ENCODE results near the gene BABAM2. TPM values are rescaled to one million over a fixed set of nuclear protein-coding genes. Genes with fewer than 3 reads are reported as not detected.

BABAM2 gene
- total RNA-seq, 2 donors from 2014 or later = 46.8 to 59.7 TPM

- intact Hi-C loops (cut with DNase I) = no loop called here
- ATAC-seq = no peak
- no peak for DNase-seq
These were observed 148.2 kb downstream of the BABAM2 start for GRCh38 chr2:28038722-28039121.

- no peak for ATAC-seq
- DNase-seq = no peak
- intact Hi-C loops (cut with DNase I) = no loop called here
These were observed 155.3 kb downstream of the BABAM2 start for GRCh38 chr2:28045676-28046351.

DNA sequence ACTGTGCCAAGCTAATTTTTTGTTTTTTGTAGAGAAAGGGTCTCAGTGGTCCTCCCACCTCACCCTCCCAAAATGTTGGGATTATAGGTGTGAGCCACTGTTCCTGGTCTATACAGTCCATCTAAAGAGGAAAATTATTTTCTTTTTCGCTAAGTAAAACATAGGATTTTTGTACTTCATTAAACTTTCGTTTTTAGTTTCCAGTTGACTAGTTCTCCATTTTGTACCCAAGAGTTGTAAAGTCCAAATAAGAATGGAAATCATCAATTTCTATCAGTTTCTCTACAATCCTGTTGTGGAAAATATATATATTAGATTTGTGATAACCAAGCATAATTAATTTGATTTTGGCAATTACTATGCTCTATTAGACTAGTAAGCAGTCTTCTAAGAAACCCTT lies 156.4 kb downstream of the BABAM2 start:
- ATAC-seq = no peak
- DNase-seq = no peak
- intact Hi-C loops (cut with DNase I) = no loop called here

DNA sequence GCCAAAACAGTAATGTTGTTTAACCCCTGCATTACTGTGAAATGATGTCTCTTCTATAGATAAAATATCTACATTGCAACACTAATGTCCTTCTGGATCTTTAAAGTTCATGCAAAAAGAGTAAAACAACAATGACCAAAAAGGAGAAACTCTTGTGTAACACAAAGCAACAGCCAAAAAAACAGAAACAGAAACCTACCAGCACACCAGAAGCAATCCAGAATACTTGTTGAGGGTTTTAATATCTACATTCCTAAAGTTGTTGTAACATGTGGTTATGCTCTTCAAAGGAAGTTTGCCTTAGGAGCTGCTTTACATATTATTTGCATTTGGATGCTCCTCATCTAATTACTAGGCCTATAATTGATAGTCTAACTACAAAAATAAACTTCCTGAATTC lies 157.2 kb downstream of the BABAM2 start:
- DNase-seq = no peak
- peak in 1 of 2 donors; percentile 44 for ATAC-seq
- intact Hi-C loops (cut with DNase I) = no loop called here

- intact Hi-C loops (cut with DNase I) = no loop called here
- DNase-seq (no peak), ATAC-seq (no peak)
These were observed 157.8 kb downstream of the BABAM2 start for GRCh38 chr2:28048341-28048740.

GRCh38 chr2:28049416-28049815 lies 158.9 kb downstream of the BABAM2 start:
- DNase-seq = no peak
- intact Hi-C loops (cut with DNase I) = no loop called here
- ATAC-seq = no peak

DNA sequence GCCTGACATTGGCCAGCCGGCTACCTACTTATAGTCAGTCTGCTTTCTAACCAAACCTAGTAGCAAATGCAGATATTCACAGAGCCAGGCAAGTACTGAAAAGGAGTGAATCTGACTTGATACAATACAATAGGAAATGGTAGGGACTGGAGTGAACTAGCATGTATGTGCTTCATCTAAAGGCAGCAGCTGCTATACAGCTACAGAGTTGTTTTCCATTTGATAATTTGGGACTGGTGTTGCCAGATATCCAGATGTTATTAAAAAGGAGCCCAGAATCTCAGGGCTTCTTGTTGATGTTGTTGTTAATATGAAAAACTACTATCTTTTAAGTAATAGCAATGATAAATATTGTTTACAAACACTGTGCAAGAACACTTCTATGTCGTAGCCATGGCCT lies 159.4 kb downstream of the BABAM2 start:
- intact Hi-C loops (cut with DNase I) = no loop called here
- ATAC-seq (no peak), DNase-seq (no peak)

DNA sequence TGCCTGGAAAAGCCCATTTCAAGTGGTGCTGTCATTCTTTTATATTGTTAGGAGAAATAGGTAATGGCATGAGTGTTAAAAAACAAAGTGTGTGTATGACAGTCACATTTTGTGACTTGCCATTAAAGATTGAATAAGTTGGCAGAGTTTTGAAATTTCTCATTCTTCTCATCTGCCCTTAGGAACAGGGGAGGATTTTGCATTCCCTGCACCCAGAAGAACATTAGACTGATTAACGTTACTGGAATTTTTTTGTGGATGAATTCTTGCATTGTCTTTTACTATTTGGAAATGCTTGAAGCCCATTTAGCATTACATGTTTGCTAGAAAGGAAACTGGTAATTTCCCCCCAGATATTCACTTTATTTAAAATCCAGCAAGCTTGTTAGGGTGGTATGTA lies 162.2 kb downstream of the BABAM2 start:
- intact Hi-C loops (cut with DNase I) = no loop called here
- no peak for ATAC-seq
- no peak for DNase-seq

DNA sequence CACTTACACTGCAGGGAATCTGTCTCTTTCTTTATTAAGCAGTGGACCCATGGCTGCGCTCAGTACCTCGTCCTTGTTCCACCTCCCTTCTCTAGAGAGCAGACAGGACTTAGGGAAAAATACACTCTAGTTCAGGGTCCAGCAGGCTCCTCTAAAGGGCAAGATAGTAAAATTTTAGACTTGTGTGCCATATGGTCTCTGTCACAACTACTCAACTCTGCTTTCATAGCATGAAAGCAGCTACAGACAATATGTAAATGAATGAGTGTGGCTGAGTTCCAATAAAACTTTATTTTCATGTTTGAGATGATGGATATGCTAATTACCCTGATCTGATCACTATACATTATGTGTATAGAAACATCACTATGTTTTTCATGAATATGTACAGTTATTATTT lies 163.1 kb downstream of the BABAM2 start:
- intact Hi-C loops (cut with DNase I) = no loop called here
- no peak for ATAC-seq
- no peak for DNase-seq

DNA sequence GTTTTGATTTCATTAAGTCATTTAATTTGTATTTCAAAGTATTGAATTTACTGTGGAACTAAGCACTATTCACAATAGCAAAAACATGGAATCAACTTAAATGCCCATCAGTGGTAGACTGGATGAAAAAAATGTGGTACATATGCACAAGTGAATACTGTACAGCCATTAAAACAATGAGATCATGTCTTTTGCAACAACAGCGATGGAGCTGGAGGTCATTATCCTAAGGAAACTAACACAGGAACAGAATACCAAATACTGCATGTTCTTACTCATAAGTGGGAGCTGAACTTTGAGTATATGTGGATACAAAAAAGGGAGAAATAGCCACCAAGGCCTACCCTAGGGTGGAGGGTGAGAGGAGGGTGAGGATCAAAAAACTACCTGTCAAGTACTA lies 164.4 kb downstream of the BABAM2 start:
- intact Hi-C loops (cut with DNase I) = no loop called here
- ATAC-seq = no peak
- DNase-seq = no peak

GRCh38 chr2:28055325-28055970 lies 164.9 kb downstream of the BABAM2 start:
- no peak for ATAC-seq
- intact Hi-C loops (cut with DNase I) = no loop called here
- no peak for DNase-seq

GRCh38 chr2:28058791-28059190 lies 168.3 kb downstream of the BABAM2 start:
- DNase-seq (no peak), ATAC-seq (no peak)
- intact Hi-C loops (cut with DNase I) = no loop called here

- intact Hi-C loops (cut with DNase I) = no loop called here
- DNase-seq = no peak
- ATAC-seq = no peak
These were observed 172.3 kb downstream of the BABAM2 start for GRCh38 chr2:28062867-28063266.

- no peak for DNase-seq
- no peak for ATAC-seq
- intact Hi-C loops (cut with DNase I) = no loop called here
These were observed 173.0 kb downstream of the BABAM2 start for GRCh38 chr2:28063492-28063962.

GRCh38 chr2:28067602-28068001 lies 177.1 kb downstream of the BABAM2 start:
- intact Hi-C loops (cut with DNase I) = no loop called here
- DNase-seq = no peak
- ATAC-seq = no peak

GRCh38 chr2:28068088-28068487 lies 177.6 kb downstream of the BABAM2 start:
- intact Hi-C loops (cut with DNase I) = no loop called here
- ATAC-seq (no peak), DNase-seq (no peak)

DNA sequence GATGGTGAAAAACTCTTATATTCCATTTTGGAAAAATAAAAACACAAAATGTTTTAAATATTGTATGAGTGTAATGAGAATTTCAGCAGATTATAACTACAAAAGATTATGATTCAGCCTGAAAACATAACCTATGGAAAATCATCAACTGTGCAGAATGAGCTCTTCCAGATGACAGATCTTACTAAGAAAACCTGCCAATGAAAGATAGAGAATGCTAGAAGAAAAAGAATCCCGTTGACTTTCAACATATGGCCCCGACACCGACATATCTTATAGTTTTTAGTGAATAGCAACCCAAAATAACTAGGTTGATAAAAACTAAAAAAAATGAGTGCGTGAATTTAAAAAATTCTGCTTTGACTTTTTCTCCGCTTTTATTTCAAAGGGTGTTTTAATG lies 178.0 kb downstream of the BABAM2 start:
- ATAC-seq = no peak
- intact Hi-C loops (cut with DNase I) = no loop called here
- no peak for DNase-seq

GRCh38 chr2:28071221-28071620 lies 180.7 kb downstream of the BABAM2 start:
- DNase-seq = no peak
- ATAC-seq = no peak
- intact Hi-C loops (cut with DNase I) = no loop called here

DNA sequence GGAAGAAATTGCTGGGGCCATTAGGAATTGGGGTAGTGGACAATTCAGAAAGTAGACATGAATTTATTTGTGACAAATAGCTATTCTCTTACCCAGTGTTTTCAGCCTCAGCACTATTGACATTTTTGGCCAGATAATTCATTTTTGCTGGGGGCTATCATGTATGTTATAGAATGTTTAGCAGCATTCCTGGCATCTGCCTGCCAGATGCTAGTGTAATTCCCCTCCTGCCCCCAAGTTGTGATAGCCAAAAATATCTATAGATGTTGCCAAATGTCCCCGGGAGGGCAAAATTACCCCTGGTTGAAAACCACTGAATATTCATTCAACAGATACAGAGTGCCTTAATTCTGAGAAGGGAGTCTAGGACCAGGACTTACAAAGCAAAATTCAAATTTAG lies 183.6 kb downstream of the BABAM2 start:
- DNase-seq = no peak
- ATAC-seq = no peak
- intact Hi-C loops (cut with DNase I) = no loop called here

DNA sequence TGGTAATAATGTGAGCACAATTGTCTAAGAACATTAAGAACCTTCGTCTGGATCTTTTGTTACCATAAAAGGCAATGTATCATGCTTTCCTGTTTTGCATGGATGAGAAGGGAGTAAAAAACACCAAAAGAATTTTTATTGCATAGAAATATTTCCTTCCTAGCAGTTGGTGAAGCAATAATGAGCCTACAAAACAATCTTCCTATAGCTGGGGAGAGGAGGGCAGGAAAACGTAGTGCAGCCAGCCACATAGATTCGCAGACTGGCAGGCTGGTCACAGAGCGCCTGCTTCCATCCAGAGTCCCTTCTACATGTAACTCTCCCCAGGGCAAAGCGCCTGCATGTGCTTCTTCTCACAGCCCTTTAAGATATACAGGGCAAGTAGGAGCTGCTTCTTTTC lies 190.4 kb downstream of the BABAM2 start:
- intact Hi-C loops (cut with DNase I) = no loop called here
- ATAC-seq (no peak), DNase-seq (no peak)

- DNase-seq (no peak), ATAC-seq (no peak)
- intact Hi-C loops (cut with DNase I) = no loop called here
These were observed 191.6 kb downstream of the BABAM2 start for GRCh38 chr2:28082131-28082530.
